ENCODE measurements around the gene CCDC177.

- TF ChIP-seq RFX5 (IDR thresholded peaks at IDR 0.05) (no peak), MAFK (IDR thresholded peaks at IDR 0.05; ENCODE audit: partially characterized antibody) (no peak), HMGXB4 (CRISPR knock-in tag; IDR thresholded peaks at IDR 0.05; ENCODE audit: borderline replicate concordance) (no peak), REST (IDR thresholded peaks at IDR 0.05) (no peak), RAD21 (conservative IDR thresholded peaks at IDR 0.05 in 1 of 2, IDR thresholded peaks at IDR 0.05 in 1 of 2) (no peak), POLR2A (IDR thresholded peaks at IDR 0.05; ENCODE audit: low read length) (no peak), CTCF (IDR thresholded peaks at IDR 0.05) (no peak), RCOR1 (IDR thresholded peaks at IDR 0.05; ENCODE audit: low read depth, low read length) (no peak), ZC3H11A (IDR thresholded peaks at IDR 0.05) (no peak), KDM5A (IDR thresholded peaks at IDR 0.05) (no peak), SMC3 (IDR thresholded peaks at IDR 0.05) (no peak), CHD4 (IDR thresholded peaks at IDR 0.05; ENCODE audit: borderline replicate concordance) (no peak)
Measured at GRCh38 chr14:69582212-69582611, 7.5 kb upstream of the CCDC177 start.
